Astrocyte (in vitro differentiated cells and primary cell): ENCODE data around the gene ITIH2. TPM values are rescaled to one million over a fixed set of nuclear protein-coding genes. Genes with fewer than 3 reads are reported as not detected.
A peak's percentile ranks its signal among the peaks of the same experiment; 100 is the strongest.

Source experiments
- DNase-seq: peaks from one replicate; pipeline ENCODE4 v3.0.0-alpha.2; 2010; ENCODE audit warnings: low read depth
- FAIRE-seq: peaks from 2 replicates; lab custom pipeline; 2011; peaks lifted over from hg19 to GRCh38; lab: Jason Lieb, UNC
- H2AFZ ChIP-seq: 2 replicates; pipeline ENCODE4 v1.6.0; 2012; ENCODE audit warnings: low read depth, low read length, inconsistent platforms
- H3K27ac ChIP-seq: 2 replicates; pipeline ENCODE4 v1.5.1; 2011; ENCODE audit warnings: low read depth, low read length, inconsistent platforms
- H3K27me3 ChIP-seq: 2 replicates; pipeline ENCODE4 v1.6.0; 2011; ENCODE audit warnings: low read length, inconsistent platforms; ENCODE audit not compliant: insufficient read depth
- H3K36me3 ChIP-seq: 2 replicates; pipeline ENCODE4 v1.5.1; 2011; ENCODE audit warnings: low read length, inconsistent platforms; ENCODE audit not compliant: insufficient read depth
- H3K4me1 ChIP-seq: 2 replicates; pipeline ENCODE4 v1.5.1; 2011; ENCODE audit warnings: low read length, inconsistent platforms; ENCODE audit not compliant: insufficient read depth
- H3K4me2 ChIP-seq: 2 replicates; pipeline ENCODE4 v1.6.0; 2012; ENCODE audit warnings: low read length, inconsistent platforms
- H3K4me3 ChIP-seq: 2 replicates; pipeline ENCODE4 v1.5.1; 2011; ENCODE audit warnings: low read depth, mild to moderate bottlenecking, low read length, inconsistent platforms; ENCODE audit not compliant: insufficient read depth
- H3K79me2 ChIP-seq: 2 replicates; pipeline ENCODE4 v1.6.0; 2012; ENCODE audit warnings: mild to moderate bottlenecking, low read length, inconsistent platforms; ENCODE audit not compliant: insufficient read depth
- H3K9ac ChIP-seq: 2 replicates; pipeline ENCODE4 v1.6.0; 2012; ENCODE audit warnings: mild to moderate bottlenecking, low read length, inconsistent platforms
- H3K9me3 ChIP-seq: 2 replicates; pipeline ENCODE4 v1.5.1; 2012; ENCODE audit warnings: low read depth, mild to moderate bottlenecking, low read length, inconsistent platforms; ENCODE audit not compliant: insufficient read depth
- H4K20me1 ChIP-seq: 2 replicates; pipeline ENCODE4 v1.6.0; 2012; ENCODE audit warnings: low read length, inconsistent platforms; ENCODE audit not compliant: insufficient read depth
- H3K27ac Mint-ChIP-seq: one replicate; pipeline ENCODE4 v1.8.0; 2021; ENCODE audit warnings: mild to moderate bottlenecking, mixed read lengths; ENCODE audit not compliant: unreplicated experiment
- H3K27me3 Mint-ChIP-seq: one replicate; pipeline ENCODE4 v1.8.0; 2021; ENCODE audit warnings: low read depth, mixed read lengths; ENCODE audit not compliant: unreplicated experiment
- H3K36me3 Mint-ChIP-seq: one replicate; pipeline ENCODE4 v1.8.0; 2021; ENCODE audit warnings: low read depth, mixed read lengths; ENCODE audit not compliant: unreplicated experiment
- H3K4me1 Mint-ChIP-seq: one replicate; pipeline ENCODE4 v1.8.0; 2021; ENCODE audit warnings: low read depth, mixed read lengths; ENCODE audit not compliant: unreplicated experiment
- H3K4me3 Mint-ChIP-seq: one replicate; pipeline ENCODE4 v1.8.0; 2021; ENCODE audit warnings: mild to moderate bottlenecking, moderate library complexity, mixed read lengths; ENCODE audit not compliant: unreplicated experiment
- H3K9me3 Mint-ChIP-seq: one replicate; pipeline ENCODE4 v1.8.0; 2021; ENCODE audit warnings: mild to moderate bottlenecking, mixed read lengths; ENCODE audit not compliant: unreplicated experiment
- EZH2 ChIP-seq: IDR thresholded peaks from 2 replicates; pipeline ENCODE4 v1.6.1; 2012; ENCODE audit warnings: mild to moderate bottlenecking, low read length, inconsistent platforms; ENCODE audit not compliant: insufficient read depth
- total RNA-seq: library from RNA; stranded (reverse); gene quantifications from 2 replicates; pipeline ENCODE4 v1.2.1, GENCODE V29; 2021
- TF ChIP-seq, protein P1 (sequence below): IDR thresholded peaks from 2 replicates; pipeline ENCODE4 v1.5.1; 2011; ENCODE audit warnings: low read depth, mild to moderate bottlenecking, inconsistent platforms, low read length, moderate library complexity; ENCODE audit not compliant: insufficient read depth

The ITIH2 gene
- total RNA-seq, 1 donor from 2014 or later, result not detected

DNA sequence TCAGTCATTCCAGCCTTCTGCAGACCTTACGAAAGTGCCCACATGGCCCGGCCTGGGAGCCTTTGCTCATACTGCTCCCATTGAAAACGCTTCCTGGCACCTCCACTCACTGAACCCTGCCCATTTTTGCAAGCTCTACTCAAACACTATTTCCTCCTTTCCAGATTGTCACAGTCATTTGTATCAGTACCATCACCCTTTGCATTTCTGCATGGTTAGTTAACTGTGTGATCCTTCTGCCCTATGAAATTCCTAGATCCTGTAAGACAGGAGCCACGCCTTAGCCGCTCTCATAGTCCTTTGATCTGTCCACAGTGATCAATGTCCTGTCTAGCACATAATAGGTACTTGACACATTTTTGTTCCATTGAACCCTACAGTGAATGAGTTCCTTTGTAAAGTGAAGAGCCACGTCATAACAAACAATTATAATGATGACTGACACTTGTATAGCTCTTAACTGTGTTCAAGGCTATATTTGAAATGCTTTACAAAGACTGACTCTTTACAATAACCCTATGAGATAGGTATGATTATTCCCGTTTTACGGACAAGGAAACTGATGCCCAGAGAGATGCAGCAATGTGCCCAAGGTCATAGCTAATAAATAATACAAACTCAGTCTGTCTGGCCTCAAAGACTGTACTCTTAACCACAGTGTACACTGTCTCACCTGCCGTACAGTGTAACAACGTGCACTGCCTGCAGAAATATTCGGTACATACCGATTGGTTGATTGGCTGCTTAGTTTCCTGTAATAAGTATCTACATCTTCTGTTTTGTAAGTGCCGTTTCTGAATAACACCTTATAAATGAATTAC, 16.6 kb upstream of the ITIH2 start:
- DNase-seq, result no peak
- Histone ChIP-seq H3K4me3 (no peak overlapping the region), H3K27me3 (no peaks in the 10 kb centered on the region), H3K4me1 (no peaks in the 10 kb centered on the region), H3K79me2 (no peaks in the 10 kb centered on the region), H3K27ac (no peak overlapping the region), H3K36me3 (no peaks in the 10 kb centered on the region), H2AFZ (no peak overlapping the region), H4K20me1 (no peaks in the 10 kb centered on the region), H3K4me2 (no peak overlapping the region), H3K9ac (no peak overlapping the region), H3K9me3 (no peaks in the 10 kb centered on the region)
- Mint-ChIP-seq H3K4me3 (no peak overlapping the region), H3K9me3 (peaks cover 15% of the 10 kb centered on the region), H3K27me3 (peaks cover 4% of the 10 kb centered on the region), H3K27ac (no peak overlapping the region), H3K36me3 (peaks cover 1% of the 10 kb centered on the region), H3K4me1 (no peaks in the 10 kb centered on the region)
- no peak for TF ChIP-seq EZH2
- TF ChIP-seq, protein P1, sequence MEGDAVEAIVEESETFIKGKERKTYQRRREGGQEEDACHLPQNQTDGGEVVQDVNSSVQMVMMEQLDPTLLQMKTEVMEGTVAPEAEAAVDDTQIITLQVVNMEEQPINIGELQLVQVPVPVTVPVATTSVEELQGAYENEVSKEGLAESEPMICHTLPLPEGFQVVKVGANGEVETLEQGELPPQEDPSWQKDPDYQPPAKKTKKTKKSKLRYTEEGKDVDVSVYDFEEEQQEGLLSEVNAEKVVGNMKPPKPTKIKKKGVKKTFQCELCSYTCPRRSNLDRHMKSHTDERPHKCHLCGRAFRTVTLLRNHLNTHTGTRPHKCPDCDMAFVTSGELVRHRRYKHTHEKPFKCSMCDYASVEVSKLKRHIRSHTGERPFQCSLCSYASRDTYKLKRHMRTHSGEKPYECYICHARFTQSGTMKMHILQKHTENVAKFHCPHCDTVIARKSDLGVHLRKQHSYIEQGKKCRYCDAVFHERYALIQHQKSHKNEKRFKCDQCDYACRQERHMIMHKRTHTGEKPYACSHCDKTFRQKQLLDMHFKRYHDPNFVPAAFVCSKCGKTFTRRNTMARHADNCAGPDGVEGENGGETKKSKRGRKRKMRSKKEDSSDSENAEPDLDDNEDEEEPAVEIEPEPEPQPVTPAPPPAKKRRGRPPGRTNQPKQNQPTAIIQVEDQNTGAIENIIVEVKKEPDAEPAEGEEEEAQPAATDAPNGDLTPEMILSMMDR, result no peak
- no peak for FAIRE-seq

DNA sequence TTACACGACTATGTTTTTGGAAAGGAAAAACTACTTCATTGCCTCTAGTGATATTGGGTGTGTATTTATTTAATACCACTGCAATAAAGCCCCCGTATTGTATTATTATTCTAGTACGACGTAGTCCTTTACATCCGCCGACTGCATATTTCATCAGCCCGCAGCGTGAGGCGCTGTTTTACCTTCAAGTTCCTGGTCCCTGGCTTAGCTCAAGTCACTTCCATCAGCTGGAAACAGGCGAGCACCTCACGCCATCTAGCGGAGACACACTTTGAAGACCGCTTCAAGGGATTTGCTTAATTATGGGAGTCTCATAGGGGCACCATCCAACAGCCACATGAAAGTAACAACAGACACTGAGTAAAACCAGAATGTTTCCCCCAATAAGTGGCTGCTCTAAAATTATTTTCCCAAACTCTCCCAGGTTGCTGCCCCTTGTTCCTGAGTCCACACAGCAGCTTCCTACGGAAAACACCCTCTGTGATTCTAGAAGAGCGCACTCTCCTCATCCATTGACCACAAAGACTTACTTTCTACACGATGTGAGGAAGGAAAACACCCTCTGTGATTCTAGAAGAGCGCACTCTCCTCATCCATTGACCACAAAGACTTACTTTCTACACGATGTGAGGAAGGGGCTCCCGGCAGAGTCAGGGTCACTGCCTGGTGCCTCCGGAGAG, 15.7 kb upstream of the ITIH2 start:
- H3K27ac ChIP-seq, result no peak overlapping the region
- H3K4me2 ChIP-seq, result no peak overlapping the region
- H3K9ac ChIP-seq, result no peak overlapping the region
- no peaks in the 10 kb centered on the region for H3K79me2 ChIP-seq
- H3K27me3 Mint-ChIP-seq, result peaks cover 4% of the 10 kb centered on the region
- H3K27me3 ChIP-seq, result no peaks in the 10 kb centered on the region
- no peak for TF ChIP-seq EZH2
- TF ChIP-seq, protein P1, result peak; percentile 86
- peaks cover 2% of the 10 kb centered on the region for H3K36me3 Mint-ChIP-seq
- H3K9me3 Mint-ChIP-seq, result peaks cover 20% of the 10 kb centered on the region
- DNase-seq (peak; percentile 76), FAIRE-seq (peak; percentile 68)
- H3K4me1 Mint-ChIP-seq, result no peaks in the 10 kb centered on the region
- no peaks in the 10 kb centered on the region for H3K9me3 ChIP-seq
- no peak overlapping the region for H3K4me3 ChIP-seq
- H3K27ac Mint-ChIP-seq, result peak overlapping the region; percentile 67
- no peaks in the 10 kb centered on the region for H3K36me3 ChIP-seq
- H4K20me1 ChIP-seq, result no peaks in the 10 kb centered on the region
- H3K4me3 Mint-ChIP-seq, result no peak overlapping the region
- no peaks in the 10 kb centered on the region for H3K4me1 ChIP-seq
- H2AFZ ChIP-seq, result no peak overlapping the region
